Central memory CD4-positive, alpha-beta T cell (primary cell): ENCODE data around the gene RNASEH2B.

ENCODE experiments used
- DNase-seq: peaks from one replicate; pipeline ENCODE4 v3.0.0; 2022

Gene RNASEH2B

GRCh38 chr13:50942630-50943311 lies 33.2 kb downstream of the RNASEH2B start:
- DNase-seq, result no peak

- no peak for DNase-seq
These were observed 36.1 kb downstream of the RNASEH2B start for GRCh38 chr13:50945669-50946068.

GRCh38 chr13:50948601-50949000 lies 39.0 kb downstream of the RNASEH2B start:
- DNase-seq, result no peak

GRCh38 chr13:50950849-50951248 lies 41.3 kb downstream of the RNASEH2B start:
- DNase-seq, result no peak

- no peak for DNase-seq
These were observed 41.8 kb downstream of the RNASEH2B start for GRCh38 chr13:50951366-50951765.

GRCh38 chr13:50955241-50955640 lies 45.6 kb downstream of the RNASEH2B start:
- no peak for DNase-seq

GRCh38 chr13:50955798-50956197 lies 46.2 kb downstream of the RNASEH2B start:
- DNase-seq, result no peak

- no peak for DNase-seq
These were observed 48.0 kb downstream of the RNASEH2B start for GRCh38 chr13:50957620-50958019.

GRCh38 chr13:50969691-50970090 lies 60.1 kb downstream of the RNASEH2B start:
- no peak for DNase-seq

GRCh38 chr13:50970956-50971355 lies 61.4 kb downstream of the RNASEH2B start:
- DNase-seq, result no peak

GRCh38 chr13:50974268-50974667 lies 64.7 kb downstream of the RNASEH2B start:
- no peak for DNase-seq

- no peak for DNase-seq
These were observed 69.6 kb downstream of the RNASEH2B start for GRCh38 chr13:50979187-50979586.

GRCh38 chr13:50981686-50982085 lies 72.1 kb downstream of the RNASEH2B start:
- DNase-seq, result no peak

- DNase-seq, result no peak
These were observed 79.9 kb downstream of the RNASEH2B start for GRCh38 chr13:50989476-50989875.

- no peak for DNase-seq
These were observed 80.7 kb downstream of the RNASEH2B start for GRCh38 chr13:50990065-50990817.

- no peak for DNase-seq
These were observed 81.4 kb downstream of the RNASEH2B start for GRCh38 chr13:50990818-50991506.

- DNase-seq, result no peak
These were observed 82.3 kb downstream of the RNASEH2B start for GRCh38 chr13:50991579-50992521.

GRCh38 chr13:50993371-50993770 lies 83.8 kb downstream of the RNASEH2B start:
- DNase-seq, result no peak

- no peak for DNase-seq
These were observed 84.3 kb downstream of the RNASEH2B start for GRCh38 chr13:50993934-50994333.

GRCh38 chr13:50994651-50995050 lies 85.1 kb downstream of the RNASEH2B start:
- DNase-seq, result no peak

- no peak for DNase-seq
These were observed 86.3 kb downstream of the RNASEH2B start for GRCh38 chr13:50995854-50996253.

GRCh38 chr13:50998326-50998725 lies 88.7 kb downstream of the RNASEH2B start:
- DNase-seq, result no peak

- no peak for DNase-seq
These were observed 90.0 kb downstream of the RNASEH2B start for GRCh38 chr13:50999641-51000040.
